Heart left ventricle (tissue), 16 donors: Measurements from ENCODE around the gene IL11RA. TPM values are rescaled to one million over a fixed set of nuclear protein-coding genes. Genes with fewer than 3 reads are reported as not detected.

Source experiments
- ATAC-seq, 4 donors: fragments of 200-7000 bp; cut with Tn5 transposase; one replicate each; pipeline ENCODE4 v1.9.1; 2020 to 2022; ENCODE audit warnings: moderate library complexity in 4 of 4, mild to moderate bottlenecking in 3 of 4, moderate number of reproducible peaks in 1 of 4
- DNase-seq, 5 donors: peaks; one replicate each; pipeline ENCODE4 v3.0.0-alpha.2; 2020
- H3K27ac ChIP-seq, 12 donors: fragments of 200-600 bp; sonication (generic) in 4 of 12; one replicate each; pipeline versions ENCODE4 v1.5.0 to v1.8.0; 2016 to 2022; ENCODE audit warnings: mild to moderate bottlenecking in 2 of 12
- H3K27me3 ChIP-seq, 9 donors: fragments of 200-600 bp; sonication (generic) in 2 of 9; one replicate each; pipeline versions ENCODE4 v1.5.1 to v1.8.0; 2016 to 2022; ENCODE audit warnings: mild to moderate bottlenecking in 3 of 9
- H3K36me3 ChIP-seq, 9 donors: fragments of 200-600 bp; sonication (generic) in 2 of 9; one replicate each; pipeline versions ENCODE4 v1.5.0 to v1.8.0; 2018 to 2022; ENCODE audit warnings: mild to moderate bottlenecking in 2 of 9
- H3K4me1 ChIP-seq, 12 donors: fragments of 200-600 bp; sonication (generic) in 4 of 12; one replicate each; pipeline versions ENCODE4 v1.5.0 to v1.8.0; 2016 to 2022; ENCODE audit warnings: mild to moderate bottlenecking in 3 of 12
- H3K4me3 ChIP-seq, 12 donors: fragments of 200-600 bp; sonication (generic) in 4 of 12; one replicate each; pipeline versions ENCODE4 v1.5.0 to v1.8.0; 2017 to 2022; ENCODE audit warnings: mild to moderate bottlenecking in 9 of 12, moderate library complexity in 4 of 12
- H3K9me3 ChIP-seq, 12 donors: fragments of 200-600 bp; sonication (generic) in 4 of 12; one replicate each; pipeline versions ENCODE4 v1.5.0 to v1.8.0; 2016 to 2022; ENCODE audit warnings: mild to moderate bottlenecking in 1 of 12
- POLR2A ChIP-seq, 2 donors: fragments of 450-650 bp; IDR thresholded peaks; one replicate each; pipeline ENCODE4 v1.6.1; 2017; ENCODE audit warnings: antibody characterized with exemption in 2 of 2, mild to moderate bottlenecking in 2 of 2, moderate library complexity in 2 of 2
- WGBS, 4 donors: extraction: QIAGEN DNeasy Blood & Tissue Kit in 2 of 4; methylation state at CpG; one replicate each; pipeline versions ENCODE4 v1.1.5 to v1.1.7; 2013 to 2018; 5-methylcytosine and 5-hydroxymethylcytosine counted together
- intact Hi-C, 10 donors: fragments of 100-400 bp; cut with DNase I; formaldehyde crosslinking; loops; one replicate each; pipeline versions ENCODE4 v1.11.1 to v1.14.2; 2022
- polyA plus RNA-seq, 2 donors: library from polyadenylated mRNA; stranded (reverse); fragments of 200-250 nt; gene quantifications; one replicate each; pipeline ENCODE4 v1.2.3, GENCODE V29; 2013
- total RNA-seq, 9 donors: library from RNA; depleted of rRNA in 2 of 9; stranded (reverse); fragments of >200 nt in 2 of 9; fragmentation: NEBNext Ultra II Directional in 3 of 9; extraction: Animal tissue kit (Norgen Biotek cat#: 25700) in 3 of 9; gene quantifications; one replicate each; pipeline versions ENCODE4 v1.1.0 to v1.2.4, GENCODE V29; 2016 to 2023
- TF ChIP-seq, protein P1 (sequence below), 12 donors: fragments of 200-600 bp; sonication (generic) in 4 of 12; IDR thresholded peaks; one replicate each; pipeline versions ENCODE4 v1.5.0 to v1.8.0; 2018 to 2022; ENCODE audit warnings: antibody characterized with exemption in 12 of 12, mild to moderate bottlenecking in 5 of 12
- donor health status: ischemic (EF 13 %, LVEDD 7.1; RV severe dilation, severe dysfunction).
- donor health status: healthy with polysubstance abuse.
- donor health status: DM: no; HTN: yes; CAD: no.
- donor health status: DM: no; HTN: no; CAD: no.
- donor health status: ischemic (EF 25% LVEDD 6.9; RV normal size, moderate dysfunction).
- donor health status: ischemic (EF 25% LVEDD 5.7; RV mildly dilated, moderate dysfunction).
- donor health status: healthy.
- donor health status: DM: yes; HTN: yes; CAD: no.
- donor health status: ischemic (EF 35%, LVEDD 5.7; RV mildly dilated, moderate dysfunction).
- donor health status: nonischemic (EF 11% LVEDD 7.7; RV severe dilation, severe dysfunction).
- donor health status: DM: yes; HTN: yes; CAD: no.
- donor health status: PGD.
- donor health status: ischemic (EF 29% LVEDD 5.4; RV normal size, mild dysfunction).
- donor health status: nonischemic (EF 23%, LVEDD 6.1; RV moderate dilation, normal function).

The IL11RA gene
- total and polyA plus RNA-seq, 11 donors, result 20.8 to 113 (median 45.5) TPM

DNA sequence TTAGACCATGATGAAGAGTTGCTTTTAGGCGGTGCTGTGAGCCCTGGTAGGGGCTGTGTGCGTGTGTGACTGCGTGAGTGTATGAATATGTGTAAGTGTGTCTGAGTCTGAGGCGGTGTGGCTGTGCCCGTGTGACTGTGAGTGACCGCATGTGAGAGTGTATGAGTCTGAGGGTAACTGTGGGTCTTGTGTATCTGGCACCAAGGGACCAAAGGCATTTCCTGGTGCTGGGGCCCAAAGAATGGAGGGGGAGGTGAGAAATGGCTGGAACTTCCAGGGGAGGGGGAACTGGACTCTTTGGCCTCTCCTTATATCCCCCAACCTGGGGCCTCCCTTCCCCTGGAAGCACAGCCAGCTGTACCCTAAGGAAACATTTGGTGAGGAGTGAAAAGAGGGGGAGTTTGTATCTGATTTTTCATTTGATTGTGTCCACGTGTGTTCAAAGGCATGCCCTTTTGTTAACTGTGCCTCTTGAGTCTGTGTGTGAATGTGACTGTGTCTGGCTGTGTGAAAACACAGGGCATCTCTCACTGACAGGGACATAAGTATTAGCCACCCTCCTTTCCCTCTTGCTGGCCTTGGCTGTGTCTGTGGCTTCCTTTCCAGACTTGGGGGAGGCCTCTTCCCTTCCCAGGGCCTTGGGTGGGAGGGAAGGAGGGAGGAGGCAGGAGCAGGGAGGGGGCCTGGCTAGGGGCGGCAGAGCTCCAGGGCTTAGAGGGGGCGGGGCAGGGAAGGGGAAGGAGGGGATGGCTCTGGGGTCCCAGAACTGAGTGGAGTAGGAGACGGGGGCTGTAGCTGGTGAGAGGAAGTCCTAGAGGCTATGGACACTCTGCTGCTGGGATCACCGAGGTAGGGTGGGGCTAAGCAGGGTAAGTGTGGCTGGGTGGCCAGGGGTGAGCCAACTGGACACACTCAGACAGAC, 1.4 kb downstream of the IL11RA start:
- DNase-seq (peak in 1 of 5 donors; percentile 40), ATAC-seq (peak in 3 of 4 donors; percentile 2 to 3 (median 2))
- H3K9me3 ChIP-seq, result no peaks in the 10 kb centered on the region
- peak overlapping the region in 10 of 12 donors; percentile 35 to 65 (median 58) for H3K4me3 ChIP-seq
- no peaks in the 10 kb centered on the region for H3K27me3 ChIP-seq
- peaks cover 0 to 31% (median 21%) of the 10 kb centered on the region in 9 donors for H3K36me3 ChIP-seq
- peak overlapping the region; percentile 43 to 95 (median 86) for H3K27ac ChIP-seq
- intact Hi-C loops, result loop anchor here in 1 of 10 donors (5.0 kb wide), 1 partner anchor 49 kb away; no protein-coding TSS in a partner anchor
- peaks cover 7 to 67% (median 45%) of the 10 kb centered on the region in 12 donors for H3K4me1 ChIP-seq
- 26 to 49% (median 30%) methylated on average over 10 to 11 of the region's 11 CpGs for WGBS, 4 donors
- TF ChIP-seq POLR2A (IDR thresholded peaks at IDR 0.05), result no peak
- TF ChIP-seq, protein P1, sequence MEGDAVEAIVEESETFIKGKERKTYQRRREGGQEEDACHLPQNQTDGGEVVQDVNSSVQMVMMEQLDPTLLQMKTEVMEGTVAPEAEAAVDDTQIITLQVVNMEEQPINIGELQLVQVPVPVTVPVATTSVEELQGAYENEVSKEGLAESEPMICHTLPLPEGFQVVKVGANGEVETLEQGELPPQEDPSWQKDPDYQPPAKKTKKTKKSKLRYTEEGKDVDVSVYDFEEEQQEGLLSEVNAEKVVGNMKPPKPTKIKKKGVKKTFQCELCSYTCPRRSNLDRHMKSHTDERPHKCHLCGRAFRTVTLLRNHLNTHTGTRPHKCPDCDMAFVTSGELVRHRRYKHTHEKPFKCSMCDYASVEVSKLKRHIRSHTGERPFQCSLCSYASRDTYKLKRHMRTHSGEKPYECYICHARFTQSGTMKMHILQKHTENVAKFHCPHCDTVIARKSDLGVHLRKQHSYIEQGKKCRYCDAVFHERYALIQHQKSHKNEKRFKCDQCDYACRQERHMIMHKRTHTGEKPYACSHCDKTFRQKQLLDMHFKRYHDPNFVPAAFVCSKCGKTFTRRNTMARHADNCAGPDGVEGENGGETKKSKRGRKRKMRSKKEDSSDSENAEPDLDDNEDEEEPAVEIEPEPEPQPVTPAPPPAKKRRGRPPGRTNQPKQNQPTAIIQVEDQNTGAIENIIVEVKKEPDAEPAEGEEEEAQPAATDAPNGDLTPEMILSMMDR (IDR thresholded peaks at IDR 0.05), result no peak

DNA sequence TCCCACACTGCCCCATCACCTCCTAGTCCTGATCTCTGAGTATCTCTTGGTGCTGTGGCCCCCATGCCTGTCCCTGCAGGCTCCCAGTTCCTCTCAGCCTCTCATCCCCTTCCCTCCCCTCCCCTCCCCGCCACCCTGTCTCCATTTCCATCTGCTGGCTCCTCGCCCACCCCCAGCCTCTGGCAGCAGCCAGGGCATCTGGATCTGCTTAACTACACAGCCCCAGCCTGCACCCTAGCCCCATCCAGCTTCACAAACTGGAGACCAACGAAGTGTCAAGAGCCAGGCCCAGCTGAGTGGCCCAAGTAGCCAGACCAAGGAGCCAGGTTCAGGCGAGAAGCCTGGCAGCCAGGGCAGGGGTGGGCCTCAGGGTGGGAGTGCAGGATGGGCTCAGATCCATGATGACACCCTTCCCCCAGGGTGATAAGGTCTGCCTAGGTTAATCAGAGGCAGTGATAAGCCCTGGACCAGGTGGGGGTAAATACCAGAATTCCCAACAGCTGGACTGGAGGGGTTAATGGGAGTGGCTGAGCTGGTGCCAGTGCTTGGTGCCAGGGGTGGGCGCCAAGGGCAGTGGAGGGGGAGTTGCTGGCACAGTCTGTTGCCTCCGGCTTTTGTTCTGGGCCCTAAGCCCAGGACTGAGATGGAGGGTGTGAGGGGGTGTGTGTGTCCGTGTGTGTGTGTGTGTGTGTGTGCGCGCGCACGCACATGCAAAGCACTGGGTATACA, 2.5 kb downstream of the IL11RA start:
- ATAC-seq (peak; percentile 47 to 81 (median 67)), DNase-seq (peak; percentile 81 to 88 (median 83))
- Histone ChIP-seq H3K27ac (peak overlapping the region; percentile 43 to 95 (median 86)), H3K9me3 (no peaks in the 10 kb centered on the region), H3K27me3 (no peaks in the 10 kb centered on the region), H3K4me1 (peaks cover 7 to 61% (median 43%) of the 10 kb centered on the region in 12 donors), H3K36me3 (peaks cover 0 to 22% (median 10%) of the 10 kb centered on the region in 9 donors), H3K4me3 (peak overlapping the region in 3 of 12 donors; percentile 22 to 61 (median 24))
- WGBS, 4 donors, result 29 to 49% (median 40%) methylated on average over 10 to 11 of the region's 11 CpGs
- TF ChIP-seq POLR2A (IDR thresholded peaks at IDR 0.05), result no peak
- TF ChIP-seq, protein P1 (IDR thresholded peaks at IDR 0.05), result no peak
- intact Hi-C loops, result loop anchor here in 1 of 10 donors (5.0 kb wide), 1 partner anchor 48 kb away; no protein-coding TSS in a partner anchor

DNA sequence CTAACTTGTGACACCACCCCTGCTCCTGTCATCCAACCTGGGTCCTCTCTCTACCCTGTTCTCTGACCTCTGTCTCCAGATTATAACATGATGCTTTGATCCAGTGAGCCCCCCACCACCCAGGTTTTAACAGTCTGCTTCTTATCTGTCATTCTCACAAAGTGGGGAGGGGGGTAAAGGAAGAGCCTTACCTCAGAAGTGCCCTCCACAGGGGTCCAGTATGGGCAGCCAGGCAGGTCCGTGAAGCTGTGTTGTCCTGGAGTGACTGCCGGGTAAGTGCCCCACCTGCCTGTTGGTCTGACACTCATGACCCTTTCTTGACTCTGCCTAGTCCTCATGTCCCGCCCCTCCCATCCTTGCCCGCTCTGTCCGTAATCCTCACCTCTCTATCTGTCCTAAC, 3.4 kb downstream of the IL11RA start:
- 67 to 74% (median 69%) methylated on average over 5 of the region's 5 CpGs for WGBS, 4 donors

More for the DNA sequence above, 3.4 kb downstream of the IL11RA start:
- intact Hi-C loops, result no loop called here
- Histone ChIP-seq H3K36me3 (peaks cover 0 to 27% (median 10%) of the 10 kb centered on the region in 9 donors), H3K9me3 (no peaks in the 10 kb centered on the region), H3K4me3 (no peak overlapping the region), H3K4me1 (peaks cover 7 to 61% (median 43%) of the 10 kb centered on the region in 12 donors), H3K27me3 (no peaks in the 10 kb centered on the region), H3K27ac (peak overlapping the region in 10 of 12 donors; percentile 55 to 95 (median 86))
- TF ChIP-seq, protein P1 (IDR thresholded peaks at IDR 0.05), result no peak
- TF ChIP-seq POLR2A (IDR thresholded peaks at IDR 0.05), result no peak
- DNase-seq (no peak), ATAC-seq (no peak)
